A549 (cell line): ENCODE results near the gene RSRC2. TPM values are rescaled to one million over a fixed set of nuclear protein-coding genes. Genes with fewer than 3 reads are reported as not detected.
A peak's percentile ranks its signal among the peaks of the same experiment; 100 is the strongest.

Source experiments
- ATAC-seq, 2 experiments: fragments of 200-7000 bp in 1 of 2; fragments of >200 bp in 1 of 2; cut with Nextera tagmentation in 1 of 2; cut with Tn5 transposase in 1 of 2; 3 replicates each; pipeline versions ENCODE4 v1.8.0 to v1.9.1; 2018 to 2020; ENCODE audit warnings: mild to moderate bottlenecking in 1 of 2, moderate library complexity in 1 of 2
- CTCF ChIA-PET: fragments of 300-600 bp; sonication (Branson Sonifier 250); formaldehyde crosslinking; extraction: SDS; loops from one replicate; lab custom pipeline; 2021; ENCODE audit warnings: antibody characterized with exemption, inconsistent platforms; lab: Yijun Ruan, JAX
- POLR2A ChIA-PET: fragments of 350-600 bp; formaldehyde crosslinking; extraction: SDS; loops from one replicate; lab custom pipeline; 2021; ENCODE audit warnings: antibody characterized with exemption, inconsistent platforms; lab: Yijun Ruan, JAX
- DNase-seq, 2 experiments: peaks; one replicate each; pipeline versions ENCODE4 v3.0.0 to v3.0.0-alpha.2; 2011 to 2016; ENCODE audit warnings: low read depth in 1 of 2, low spot score in 1 of 2
- FAIRE-seq: peaks from 2 replicates; lab custom pipeline; 2011; peaks lifted over from hg19 to GRCh38; lab: Jason Lieb, UNC
- H3K27ac ChIP-seq, 2 experiments: fragments of >200 bp; sonication (Bioruptor Twin); formaldehyde crosslinking; 3 replicates each; pipeline ENCODE4 v1.5.1; 2016 to 2017
- H3K4me1 ChIP-seq: fragments of >200 bp; sonication (Bioruptor Twin); formaldehyde crosslinking; 3 replicates; pipeline ENCODE4 v1.6.1; 2016
- H3K4me2 ChIP-seq: fragments of >200 bp; sonication (Bioruptor Twin); formaldehyde crosslinking; 3 replicates; pipeline ENCODE4 v1.6.1; 2016
- H3K4me3 ChIP-seq: fragments of >200 bp; sonication (Bioruptor Twin); formaldehyde crosslinking; 3 replicates; pipeline ENCODE4 v1.5.1; 2016
- H3K9me3 ChIP-seq: fragments of >200 bp; sonication (Bioruptor Twin); formaldehyde crosslinking; 3 replicates; pipeline ENCODE4 v1.6.1; 2016
- BHLHE40 ChIP-seq: IDR thresholded peaks from 2 replicates; pipeline ENCODE4 v1.6.1; 2012; ENCODE audit warnings: low read depth, low read length, inconsistent platforms
- EHF ChIP-seq: fragments of 250-450 bp; sonication (Bioruptor Pico); IDR thresholded peaks from 2 replicates; pipeline ENCODE4 v1.5.0; 2020; ENCODE audit warnings: mild to moderate bottlenecking
- EHMT2 ChIP-seq: fragments of 200-600 bp; sonication (generic); IDR thresholded peaks from 2 replicates; pipeline ENCODE4 v1.6.1; 2016; ENCODE audit warnings: antibody characterized with exemption, low read depth, mild to moderate bottlenecking, moderate library complexity
- EP300 ChIP-seq, 2 experiments: fragments of >200 bp; sonication (Bioruptor Twin); formaldehyde crosslinking; IDR thresholded peaks; 2 replicates in 1 of 2; 3 replicates in 1 of 2; pipeline ENCODE4 v1.6.1; 2016 to 2017
- ESRRA ChIP-seq: fragments of 150-350 bp; IDR thresholded peaks from 2 replicates; pipeline ENCODE4 v1.6.1; 2014; ENCODE audit warnings: mild to moderate bottlenecking, low read length, borderline replicate concordance
- HDAC2 ChIP-seq: fragments of 200-600 bp; sonication (generic); IDR thresholded peaks from 2 replicates; pipeline ENCODE4 v1.6.1; 2016
- HEYL ChIP-seq: fragments of 250-450 bp; sonication (Bioruptor Pico); IDR thresholded peaks from 2 replicates; pipeline ENCODE4 v1.8.0; 2021; ENCODE audit warnings: mild to moderate bottlenecking, moderate library complexity
- HOXB5 ChIP-seq: fragments of 250-450 bp; sonication (Bioruptor Pico); IDR thresholded peaks from 2 replicates; pipeline ENCODE4 v1.5.0; 2020; ENCODE audit warnings: mild to moderate bottlenecking, moderate library complexity
- KDM1A ChIP-seq: fragments of 200-600 bp; sonication (generic); IDR thresholded peaks from 2 replicates; pipeline ENCODE4 v1.6.1; 2016; ENCODE audit warnings: low read depth, mild to moderate bottlenecking
- KDM5A ChIP-seq: fragments of 200-600 bp; sonication (generic); IDR thresholded peaks from 2 replicates; pipeline ENCODE4 v1.6.1; 2016; ENCODE audit warnings: antibody characterized with exemption, mild to moderate bottlenecking
- POLR2A ChIP-seq: IDR thresholded peaks from 2 replicates; pipeline ENCODE4 v1.6.1; 2012; ENCODE audit warnings: mild to moderate bottlenecking, low read length
- POLR2AphosphoS2 ChIP-seq: conservative IDR thresholded peaks from 2 replicates; pipeline ENCODE4 v1.6.1; 2012; ENCODE audit warnings: low read length, improper control_type of control experiment, inconsistent platforms
- RAD21 ChIP-seq, 2 experiments: fragments of >200 bp in 1 of 2; sonication (Bioruptor Twin) in 1 of 2; formaldehyde crosslinking in 1 of 2; IDR thresholded peaks in 1 of 2; conservative IDR thresholded peaks in 1 of 2; 2 replicates in 1 of 2; 3 replicates in 1 of 2; pipeline ENCODE4 v1.6.1; 2012 to 2018; ENCODE audit warnings: inconsistent platforms in 1 of 2
- RCOR1 ChIP-seq: fragments of 150-350 bp; IDR thresholded peaks from 2 replicates; pipeline ENCODE4 v1.6.1; 2014; ENCODE audit warnings: antibody characterized with exemption, low read length, low read depth
- TFCP2L1 ChIP-seq: fragments of 250-450 bp; sonication (Bioruptor Pico); IDR thresholded peaks from 2 replicates; pipeline ENCODE4 v1.5.0; 2021; ENCODE audit warnings: mild to moderate bottlenecking
- ZC3H11A ChIP-seq: fragments of 450-650 bp; IDR thresholded peaks from 2 replicates; pipeline ENCODE4 v1.6.1; 2014; ENCODE audit warnings: antibody characterized with exemption, mild to moderate bottlenecking
- ZFP36 ChIP-seq: fragments of 450-650 bp; IDR thresholded peaks from 2 replicates; pipeline ENCODE4 v1.6.1; 2014; ENCODE audit warnings: borderline replicate concordance; ENCODE audit not compliant: partially characterized antibody
- ZNF302 ChIP-seq: fragments of 250-450 bp; sonication (Bioruptor Pico); IDR thresholded peaks from 2 replicates; pipeline ENCODE4 v1.9.0; 2021; ENCODE audit warnings: inconsistent platforms, mild to moderate bottlenecking, moderate library complexity
- ZSCAN20 ChIP-seq: fragments of 250-450 bp; sonication (Bioruptor Pico); IDR thresholded peaks from 2 replicates; pipeline ENCODE4 v1.8.0; 2022; ENCODE audit warnings: mild to moderate bottlenecking, moderate library complexity
- WGBS: methylation state at CpG from one replicate; pipeline ENCODE4 v1.1.6; 2017; ENCODE audit errors: missing lambda C conversion rate; 5-methylcytosine and 5-hydroxymethylcytosine counted together
- polyA plus RNA-seq, 4 experiments: library from polyadenylated mRNA; depleted of rRNA in 3 of 4; stranded (reverse); fragments of >200 nt; fragmentation: RNase III in 1 of 4; extraction: RNeasy Plus Mini Kit Qiagen cat#74134 plus additional on column Dnase treatment in 1 of 4; gene quantifications; 2 replicates in 3 of 4; 3 replicates in 1 of 4; pipeline ENCODE4 v1.2.3, GENCODE V29; 2011 to 2017
- TF ChIP-seq, protein P1 (sequence below): fragments of 250-450 bp; sonication (Bioruptor Pico); IDR thresholded peaks from 2 replicates; pipeline ENCODE4 v1.5.0; 2020; ENCODE audit warnings: low read depth, mild to moderate bottlenecking, moderate library complexity
- TF ChIP-seq, protein P2 (sequence below): fragments of >200 bp; sonication (Bioruptor Twin); formaldehyde crosslinking; IDR thresholded peaks from 3 replicates; pipeline ENCODE4 v1.5.1; 2016
- TF ChIP-seq, protein P3 (sequence below): fragments of 200-600 bp; sonication (generic); IDR thresholded peaks from 2 replicates; pipeline ENCODE4 v1.6.1; 2016; ENCODE audit warnings: antibody characterized with exemption, mild to moderate bottlenecking, moderate library complexity
- TF ChIP-seq, protein P4 (sequence below): IDR thresholded peaks from 2 replicates; pipeline ENCODE4 v1.6.1; 2012; ENCODE audit warnings: low read depth, borderline replicate concordance
- TF ChIP-seq, protein P5 (sequence below): fragments of >200 bp; sonication (Bioruptor Twin); formaldehyde crosslinking; IDR thresholded peaks from 2 replicates; pipeline ENCODE4 v1.6.1; 2016
- TF ChIP-seq, protein P6 (sequence below): fragments of 250-450 bp; sonication (Bioruptor Pico); IDR thresholded peaks from 2 replicates; pipeline ENCODE4 v1.5.0; 2021; ENCODE audit warnings: mild to moderate bottlenecking, moderate library complexity, borderline replicate concordance
- TF ChIP-seq, protein P7 (sequence below): fragments of 450-650 bp; IDR thresholded peaks from 2 replicates; pipeline ENCODE4 v1.6.1; 2014; ENCODE audit warnings: antibody characterized with exemption
- TF ChIP-seq, protein P8 (sequence below): fragments of >200 bp; sonication (Bioruptor Twin); formaldehyde crosslinking; IDR thresholded peaks from 3 replicates; pipeline ENCODE4 v1.6.1; 2016

Gene RSRC2
- polyA plus RNA-seq, 2 of the 4 experiments (the other 2 are of a cell fraction): 72.8 to 83.3 TPM

DNA sequence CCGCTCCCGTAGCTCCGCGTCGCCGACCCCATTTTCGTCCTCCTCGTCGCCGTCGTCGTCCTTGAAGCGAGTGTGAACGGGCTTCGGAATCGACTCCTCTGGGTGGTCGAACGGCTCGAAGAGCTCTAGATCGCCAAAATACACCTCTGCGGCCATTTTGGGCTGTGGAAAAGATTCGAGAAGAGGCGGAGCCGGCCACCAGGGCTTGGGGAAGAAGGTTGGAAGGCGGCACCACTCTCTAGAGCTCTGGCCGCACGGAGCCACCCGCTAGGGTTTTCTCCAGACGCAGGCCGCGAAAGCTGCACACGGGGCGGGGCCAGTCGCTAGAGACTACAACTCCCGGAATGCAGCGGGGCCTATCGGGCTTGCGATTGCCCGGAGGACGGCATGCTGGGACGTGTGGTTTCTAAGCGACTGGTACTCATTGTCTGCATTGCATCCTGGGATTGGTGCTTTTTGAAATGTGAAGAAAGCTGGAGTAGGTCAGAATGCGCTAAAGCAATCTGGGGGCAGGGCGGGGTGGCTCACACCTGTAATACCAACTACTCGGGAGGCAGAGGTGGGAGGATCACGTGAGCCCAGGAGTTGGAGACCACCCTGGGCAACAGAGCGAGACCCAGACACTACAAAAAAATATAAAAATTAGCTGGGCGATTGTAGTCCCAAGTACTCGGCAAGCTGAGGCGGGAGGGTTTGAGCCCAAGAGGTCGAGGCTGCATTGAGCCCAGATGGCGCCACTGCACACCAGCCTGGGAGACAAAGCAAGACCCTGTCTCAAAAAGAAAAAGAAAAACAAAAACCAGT is 25.8 kb downstream of the RSRC2 start, which contains the start of gene ZCCHC8:
Gene ZCCHC8, minus strand, starts transcription at position 248 of the 804 bp plus-strand sequence. Its CDS starts 92 bp downstream, at position 156.
- Histone ChIP-seq H3K9me3 (no peaks in the 10 kb centered on the region), H3K4me3 (peak within 1 kb of the TSS; percentile 70), H3K27ac (peak within 1 kb of the TSS; percentile 94 to 98), H3K4me2 (peak within 1 kb of the TSS; percentile 72), H3K4me1 (peaks cover 20% of the 10 kb centered on the region)
- FAIRE-seq (peak; percentile 56), ATAC-seq (peak; percentile 95 to 96), DNase-seq (peak; percentile 98 to 99)
- POLR2A ChIA-PET: interaction anchor here (0.7 to 4.3 kb wide), 13 partner anchors 9 to 165 kb away, joined by 3 to 53 read pairs (median 5); partner anchors contain the start of genes KNTC1 and RSRC2
- CTCF ChIA-PET: interaction anchor here (0.6 to 3.0 kb wide), 12 partner anchors 9 to 252 kb away, joined by 3 to 13 read pairs (median 4); partner anchors contain the start of gene DENR
- WGBS: 3% methylated on average over 52 of the region's 52 CpGs
- TF ChIP-seq, protein P1, sequence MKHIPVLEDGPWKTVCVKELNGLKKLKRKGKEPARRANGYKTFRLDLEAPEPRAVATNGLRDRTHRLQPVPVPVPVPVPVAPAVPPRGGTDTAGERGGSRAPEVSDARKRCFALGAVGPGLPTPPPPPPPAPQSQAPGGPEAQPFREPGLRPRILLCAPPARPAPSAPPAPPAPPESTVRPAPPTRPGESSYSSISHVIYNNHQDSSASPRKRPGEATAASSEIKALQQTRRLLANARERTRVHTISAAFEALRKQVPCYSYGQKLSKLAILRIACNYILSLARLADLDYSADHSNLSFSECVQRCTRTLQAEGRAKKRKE (CRISPR knock-in tag): no peak
- TF ChIP-seq ESRRA (no peak), HDAC2 (no peak), EHF (no peak), RAD21 (conservative IDR thresholded peaks at IDR 0.05 in 1 of 2, IDR thresholded peaks at IDR 0.05 in 1 of 2) (0 out of 5 replicates have a peak, but pooled peaks of 1 of the 2 experiments have one; percentile 12), ZFP36 (no peak), ZNF302 (CRISPR knock-in tag) (no peak), HOXB5 (CRISPR knock-in tag) (no peak), BHLHE40 (no peak), POLR2A (peak; percentile 63), EP300 (IDR thresholded peaks at IDR 0.05) (no peak), EHMT2 (no peak), KDM1A (no peak), POLR2AphosphoS2 (no peak), KDM5A (peak; percentile 59; the same call in 1 of the 2 replicates), HEYL (CRISPR knock-in tag) (no peak), ZC3H11A (no peak), RCOR1 (no peak), ZSCAN20 (CRISPR knock-in tag) (no peak), TFCP2L1 (no peak)
- TF ChIP-seq, protein P2, sequence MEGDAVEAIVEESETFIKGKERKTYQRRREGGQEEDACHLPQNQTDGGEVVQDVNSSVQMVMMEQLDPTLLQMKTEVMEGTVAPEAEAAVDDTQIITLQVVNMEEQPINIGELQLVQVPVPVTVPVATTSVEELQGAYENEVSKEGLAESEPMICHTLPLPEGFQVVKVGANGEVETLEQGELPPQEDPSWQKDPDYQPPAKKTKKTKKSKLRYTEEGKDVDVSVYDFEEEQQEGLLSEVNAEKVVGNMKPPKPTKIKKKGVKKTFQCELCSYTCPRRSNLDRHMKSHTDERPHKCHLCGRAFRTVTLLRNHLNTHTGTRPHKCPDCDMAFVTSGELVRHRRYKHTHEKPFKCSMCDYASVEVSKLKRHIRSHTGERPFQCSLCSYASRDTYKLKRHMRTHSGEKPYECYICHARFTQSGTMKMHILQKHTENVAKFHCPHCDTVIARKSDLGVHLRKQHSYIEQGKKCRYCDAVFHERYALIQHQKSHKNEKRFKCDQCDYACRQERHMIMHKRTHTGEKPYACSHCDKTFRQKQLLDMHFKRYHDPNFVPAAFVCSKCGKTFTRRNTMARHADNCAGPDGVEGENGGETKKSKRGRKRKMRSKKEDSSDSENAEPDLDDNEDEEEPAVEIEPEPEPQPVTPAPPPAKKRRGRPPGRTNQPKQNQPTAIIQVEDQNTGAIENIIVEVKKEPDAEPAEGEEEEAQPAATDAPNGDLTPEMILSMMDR: peak; percentile 30
- TF ChIP-seq, protein P3, sequence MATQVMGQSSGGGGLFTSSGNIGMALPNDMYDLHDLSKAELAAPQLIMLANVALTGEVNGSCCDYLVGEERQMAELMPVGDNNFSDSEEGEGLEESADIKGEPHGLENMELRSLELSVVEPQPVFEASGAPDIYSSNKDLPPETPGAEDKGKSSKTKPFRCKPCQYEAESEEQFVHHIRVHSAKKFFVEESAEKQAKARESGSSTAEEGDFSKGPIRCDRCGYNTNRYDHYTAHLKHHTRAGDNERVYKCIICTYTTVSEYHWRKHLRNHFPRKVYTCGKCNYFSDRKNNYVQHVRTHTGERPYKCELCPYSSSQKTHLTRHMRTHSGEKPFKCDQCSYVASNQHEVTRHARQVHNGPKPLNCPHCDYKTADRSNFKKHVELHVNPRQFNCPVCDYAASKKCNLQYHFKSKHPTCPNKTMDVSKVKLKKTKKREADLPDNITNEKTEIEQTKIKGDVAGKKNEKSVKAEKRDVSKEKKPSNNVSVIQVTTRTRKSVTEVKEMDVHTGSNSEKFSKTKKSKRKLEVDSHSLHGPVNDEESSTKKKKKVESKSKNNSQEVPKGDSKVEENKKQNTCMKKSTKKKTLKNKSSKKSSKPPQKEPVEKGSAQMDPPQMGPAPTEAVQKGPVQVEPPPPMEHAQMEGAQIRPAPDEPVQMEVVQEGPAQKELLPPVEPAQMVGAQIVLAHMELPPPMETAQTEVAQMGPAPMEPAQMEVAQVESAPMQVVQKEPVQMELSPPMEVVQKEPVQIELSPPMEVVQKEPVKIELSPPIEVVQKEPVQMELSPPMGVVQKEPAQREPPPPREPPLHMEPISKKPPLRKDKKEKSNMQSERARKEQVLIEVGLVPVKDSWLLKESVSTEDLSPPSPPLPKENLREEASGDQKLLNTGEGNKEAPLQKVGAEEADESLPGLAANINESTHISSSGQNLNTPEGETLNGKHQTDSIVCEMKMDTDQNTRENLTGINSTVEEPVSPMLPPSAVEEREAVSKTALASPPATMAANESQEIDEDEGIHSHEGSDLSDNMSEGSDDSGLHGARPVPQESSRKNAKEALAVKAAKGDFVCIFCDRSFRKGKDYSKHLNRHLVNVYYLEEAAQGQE: no peak
- TF ChIP-seq, protein P4, sequence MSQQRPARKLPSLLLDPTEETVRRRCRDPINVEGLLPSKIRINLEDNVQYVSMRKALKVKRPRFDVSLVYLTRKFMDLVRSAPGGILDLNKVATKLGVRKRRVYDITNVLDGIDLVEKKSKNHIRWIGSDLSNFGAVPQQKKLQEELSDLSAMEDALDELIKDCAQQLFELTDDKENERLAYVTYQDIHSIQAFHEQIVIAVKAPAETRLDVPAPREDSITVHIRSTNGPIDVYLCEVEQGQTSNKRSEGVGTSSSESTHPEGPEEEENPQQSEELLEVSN: no peak
- TF ChIP-seq, protein P5, sequence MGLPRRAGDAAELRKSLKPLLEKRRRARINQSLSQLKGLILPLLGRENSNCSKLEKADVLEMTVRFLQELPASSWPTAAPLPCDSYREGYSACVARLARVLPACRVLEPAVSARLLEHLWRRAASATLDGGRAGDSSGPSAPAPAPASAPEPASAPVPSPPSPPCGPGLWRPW: no peak
- TF ChIP-seq, protein P6, sequence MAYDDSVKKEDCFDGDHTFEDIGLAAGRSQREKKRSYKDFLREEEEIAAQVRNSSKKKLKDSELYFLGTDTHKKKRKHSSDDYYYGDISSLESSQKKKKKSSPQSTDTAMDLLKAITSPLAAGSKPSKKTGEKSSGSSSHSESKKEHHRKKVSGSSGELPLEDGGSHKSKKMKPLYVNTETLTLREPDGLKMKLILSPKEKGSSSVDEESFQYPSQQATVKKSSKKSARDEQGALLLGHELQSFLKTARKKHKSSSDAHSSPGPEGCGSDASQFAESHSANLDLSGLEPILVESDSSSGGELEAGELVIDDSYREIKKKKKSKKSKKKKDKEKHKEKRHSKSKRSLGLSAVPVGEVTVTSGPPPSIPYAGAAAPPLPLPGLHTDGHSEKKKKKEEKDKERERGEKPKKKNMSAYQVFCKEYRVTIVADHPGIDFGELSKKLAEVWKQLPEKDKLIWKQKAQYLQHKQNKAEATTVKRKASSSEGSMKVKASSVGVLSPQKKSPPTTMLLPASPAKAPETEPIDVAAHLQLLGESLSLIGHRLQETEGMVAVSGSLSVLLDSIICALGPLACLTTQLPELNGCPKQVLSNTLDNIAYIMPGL (CRISPR knock-in tag): no peak
- TF ChIP-seq, protein P7, sequence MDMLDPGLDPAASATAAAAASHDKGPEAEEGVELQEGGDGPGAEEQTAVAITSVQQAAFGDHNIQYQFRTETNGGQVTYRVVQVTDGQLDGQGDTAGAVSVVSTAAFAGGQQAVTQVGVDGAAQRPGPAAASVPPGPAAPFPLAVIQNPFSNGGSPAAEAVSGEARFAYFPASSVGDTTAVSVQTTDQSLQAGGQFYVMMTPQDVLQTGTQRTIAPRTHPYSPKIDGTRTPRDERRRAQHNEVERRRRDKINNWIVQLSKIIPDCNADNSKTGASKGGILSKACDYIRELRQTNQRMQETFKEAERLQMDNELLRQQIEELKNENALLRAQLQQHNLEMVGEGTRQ: peak; percentile 63; the same call in 1 of the 2 replicates
- TF ChIP-seq, protein P8, sequence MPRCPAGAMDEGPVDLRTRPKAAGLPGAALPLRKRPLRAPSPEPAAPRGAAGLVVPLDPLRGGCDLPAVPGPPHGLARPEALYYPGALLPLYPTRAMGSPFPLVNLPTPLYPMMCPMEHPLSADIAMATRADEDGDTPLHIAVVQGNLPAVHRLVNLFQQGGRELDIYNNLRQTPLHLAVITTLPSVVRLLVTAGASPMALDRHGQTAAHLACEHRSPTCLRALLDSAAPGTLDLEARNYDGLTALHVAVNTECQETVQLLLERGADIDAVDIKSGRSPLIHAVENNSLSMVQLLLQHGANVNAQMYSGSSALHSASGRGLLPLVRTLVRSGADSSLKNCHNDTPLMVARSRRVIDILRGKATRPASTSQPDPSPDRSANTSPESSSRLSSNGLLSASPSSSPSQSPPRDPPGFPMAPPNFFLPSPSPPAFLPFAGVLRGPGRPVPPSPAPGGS: no peak
